Neural cell (in vitro differentiated cells): ENCODE data around the gene RGS9. TPM values are rescaled to one million over a fixed set of nuclear protein-coding genes. Genes with fewer than 3 reads are reported as not detected.

Source experiments
- H2AFZ ChIP-seq: fragments of 200-600, 300-800 bp; sonication (generic), shearing (Covaris generic); 2 replicates; pipeline ENCODE4 v1.6.0; 2014; ENCODE audit warnings: low read depth, mild to moderate bottlenecking, antibody characterized with exemption, low read length, moderate library complexity
- H3F3A ChIP-seq: fragments of 200-600 bp; shearing (Covaris generic); 2 replicates; pipeline ENCODE4 v1.6.1; 2016; ENCODE audit warnings: mild to moderate bottlenecking, moderate library complexity, mixed read lengths, antibody characterized with exemption, low read length; ENCODE audit not compliant: insufficient read depth, poor library complexity, severe bottlenecking
- H3K27ac ChIP-seq: fragments of 200-600, 300-800 bp; sonication (generic), shearing (Covaris generic); 2 replicates; pipeline ENCODE4 v1.5.1; 2014; ENCODE audit warnings: mild to moderate bottlenecking, low read length, moderate library complexity
- H3K27me3 ChIP-seq: fragments of 300-800, 200-600 bp; sonication (generic), shearing (Covaris generic); 2 replicates; pipeline ENCODE4 v1.6.0; 2014; ENCODE audit warnings: mild to moderate bottlenecking, low read depth, low read length, moderate library complexity; ENCODE audit not compliant: insufficient read depth
- H3K36me3 ChIP-seq: fragments of 300-800, 200-600 bp; sonication (generic), shearing (Covaris generic); 2 replicates; pipeline ENCODE4 v1.5.1; 2014; ENCODE audit warnings: mild to moderate bottlenecking, antibody characterized with exemption, low read length, moderate library complexity; ENCODE audit not compliant: insufficient read depth
- H3K4me2 ChIP-seq: fragments of 300-800, 200-600 bp; sonication (generic), shearing (Covaris generic); 2 replicates; pipeline ENCODE4 v1.6.0; 2014; ENCODE audit warnings: mild to moderate bottlenecking, low read length
- H3K4me3 ChIP-seq: fragments of 300-800, 200-600 bp; sonication (generic), shearing (Covaris generic); 2 replicates; pipeline ENCODE4 v1.5.1; 2014; ENCODE audit warnings: mild to moderate bottlenecking, low read length, moderate library complexity
- H3K79me2 ChIP-seq: fragments of 200-600 bp; shearing (Covaris generic); replicated peaks from 2 replicates; pipeline ENCODE4 v1.6.0; 2014; ENCODE audit warnings: mild to moderate bottlenecking, low read length, moderate library complexity; ENCODE audit not compliant: insufficient read depth
- H3K9ac ChIP-seq: fragments of 300-800, 200-600 bp; sonication (generic), shearing (Covaris generic); 2 replicates; pipeline ENCODE4 v1.6.1; 2016; ENCODE audit warnings: mild to moderate bottlenecking, low read length, mixed read lengths
- H3K9me2 ChIP-seq: fragments of 200-600 bp; shearing (Covaris generic); 2 replicates; pipeline ENCODE4 v1.6.1; 2016; ENCODE audit warnings: mild to moderate bottlenecking, low read length, mixed read lengths; ENCODE audit not compliant: insufficient read depth
- H3K9me3 ChIP-seq: fragments of 200-600, 300-800 bp; sonication (generic), shearing (Covaris generic); 2 replicates; pipeline ENCODE4 v1.6.1; 2016; ENCODE audit warnings: mild to moderate bottlenecking, mixed run types, low read length, moderate library complexity, mixed read lengths
- H4K20me1 ChIP-seq: fragments of 200-600 bp; shearing (Covaris generic); 2 replicates; pipeline ENCODE4 v1.6.1; 2016; ENCODE audit warnings: mild to moderate bottlenecking, mixed run types; ENCODE audit not compliant: insufficient read depth
- EP300 ChIP-seq: fragments of 450-650 bp; conservative IDR thresholded peaks from 2 replicates; pipeline ENCODE4 v1.6.1; 2014; ENCODE audit warnings: antibody characterized with exemption, mild to moderate bottlenecking, moderate library complexity; ENCODE audit not compliant: poor library complexity, severe bottlenecking
- EZH2 ChIP-seq: fragments of 200-600, 300-800 bp; shearing (Covaris generic), sonication (generic); IDR thresholded peaks from 2 replicates; pipeline ENCODE4 v1.6.1; 2014; ENCODE audit warnings: antibody characterized with exemption, low read length, borderline replicate concordance, mild to moderate bottlenecking; ENCODE audit not compliant: insufficient read depth, poor library complexity, severe bottlenecking
- MXI1 ChIP-seq: fragments of 450-650 bp; conservative IDR thresholded peaks from 2 replicates; pipeline ENCODE4 v1.6.1; 2014; ENCODE audit warnings: antibody characterized with exemption, mild to moderate bottlenecking; ENCODE audit not compliant: poor library complexity, severe bottlenecking
- POLR2AphosphoS5 ChIP-seq: IDR thresholded peaks from 2 replicates; pipeline ENCODE4 v1.6.1; 2012
- RAD21 ChIP-seq: fragments of 450-650 bp; conservative IDR thresholded peaks from 2 replicates; pipeline ENCODE4 v1.6.1; 2014; ENCODE audit warnings: antibody characterized with exemption, mild to moderate bottlenecking, moderate library complexity
- SMC3 ChIP-seq: fragments of 450-650 bp; conservative IDR thresholded peaks from 2 replicates; pipeline ENCODE4 v1.6.1; 2014; ENCODE audit warnings: antibody characterized with exemption, mild to moderate bottlenecking, moderate library complexity; ENCODE audit not compliant: poor library complexity
- TAF1 ChIP-seq: IDR thresholded peaks from 2 replicates; pipeline ENCODE4 v1.6.1; 2012; ENCODE audit warnings: low read depth
- polyA plus RNA-seq: library from polyadenylated mRNA; depleted of rRNA; stranded (reverse); fragments of >200 nt; gene quantifications from 2 replicates; pipeline ENCODE4 v1.2.3, GENCODE V29; 2014
- TF ChIP-seq, protein P1 (sequence below): fragments of 450-650 bp; IDR thresholded peaks from 2 replicates; pipeline ENCODE4 v1.5.1; 2014; ENCODE audit warnings: antibody characterized with exemption, mild to moderate bottlenecking, moderate library complexity; ENCODE audit not compliant: poor library complexity, severe bottlenecking
- TF ChIP-seq, protein P2 (sequence below): IDR thresholded peaks from 2 replicates; pipeline ENCODE4 v1.6.1; 2012; ENCODE audit warnings: borderline replicate concordance

The RGS9 gene
- polyA plus RNA-seq, 1 donor from 2014 or later, result 6.8 TPM

DNA sequence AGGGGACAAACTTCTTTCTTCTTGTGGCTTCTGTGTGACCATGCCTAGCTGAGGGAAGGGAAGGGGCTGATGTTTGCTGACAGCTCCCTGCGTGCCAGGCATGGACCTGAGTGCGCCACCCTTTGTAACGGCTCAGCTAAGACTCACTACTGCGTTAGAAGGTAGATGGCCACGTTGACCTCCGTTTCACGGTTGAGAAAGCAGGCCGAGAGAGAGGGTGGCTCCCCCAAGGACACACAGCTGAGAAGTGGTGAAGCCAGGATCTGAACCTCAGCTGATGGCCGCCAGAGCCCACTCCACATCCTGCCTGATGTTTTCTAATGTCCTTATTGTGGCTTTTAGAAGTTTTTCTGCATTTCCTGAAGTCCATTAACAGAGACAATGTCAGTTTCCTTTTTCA, 45.1 kb downstream of the RGS9 start:
- Histone ChIP-seq H3K36me3 (no peaks in the 10 kb centered on the region), H4K20me1 (no peaks in the 10 kb centered on the region), H3K9me2 (no peaks in the 10 kb centered on the region), H3K9ac (no peak overlapping the region), H2AFZ (no peak overlapping the region), H3K9me3 (no peaks in the 10 kb centered on the region), H3K27me3 (no peaks in the 10 kb centered on the region), H3K27ac (no peak overlapping the region), H3K4me2 (no peak overlapping the region), H3F3A (no peaks in the 10 kb centered on the region), H3K4me3 (no peak overlapping the region), H3K79me2 (no peaks in the 10 kb centered on the region)
- TF ChIP-seq, protein P1, sequence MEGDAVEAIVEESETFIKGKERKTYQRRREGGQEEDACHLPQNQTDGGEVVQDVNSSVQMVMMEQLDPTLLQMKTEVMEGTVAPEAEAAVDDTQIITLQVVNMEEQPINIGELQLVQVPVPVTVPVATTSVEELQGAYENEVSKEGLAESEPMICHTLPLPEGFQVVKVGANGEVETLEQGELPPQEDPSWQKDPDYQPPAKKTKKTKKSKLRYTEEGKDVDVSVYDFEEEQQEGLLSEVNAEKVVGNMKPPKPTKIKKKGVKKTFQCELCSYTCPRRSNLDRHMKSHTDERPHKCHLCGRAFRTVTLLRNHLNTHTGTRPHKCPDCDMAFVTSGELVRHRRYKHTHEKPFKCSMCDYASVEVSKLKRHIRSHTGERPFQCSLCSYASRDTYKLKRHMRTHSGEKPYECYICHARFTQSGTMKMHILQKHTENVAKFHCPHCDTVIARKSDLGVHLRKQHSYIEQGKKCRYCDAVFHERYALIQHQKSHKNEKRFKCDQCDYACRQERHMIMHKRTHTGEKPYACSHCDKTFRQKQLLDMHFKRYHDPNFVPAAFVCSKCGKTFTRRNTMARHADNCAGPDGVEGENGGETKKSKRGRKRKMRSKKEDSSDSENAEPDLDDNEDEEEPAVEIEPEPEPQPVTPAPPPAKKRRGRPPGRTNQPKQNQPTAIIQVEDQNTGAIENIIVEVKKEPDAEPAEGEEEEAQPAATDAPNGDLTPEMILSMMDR, result no peak
- TF ChIP-seq MXI1, result no peak
- TF ChIP-seq EP300, result no peak
- TF ChIP-seq, protein P2, sequence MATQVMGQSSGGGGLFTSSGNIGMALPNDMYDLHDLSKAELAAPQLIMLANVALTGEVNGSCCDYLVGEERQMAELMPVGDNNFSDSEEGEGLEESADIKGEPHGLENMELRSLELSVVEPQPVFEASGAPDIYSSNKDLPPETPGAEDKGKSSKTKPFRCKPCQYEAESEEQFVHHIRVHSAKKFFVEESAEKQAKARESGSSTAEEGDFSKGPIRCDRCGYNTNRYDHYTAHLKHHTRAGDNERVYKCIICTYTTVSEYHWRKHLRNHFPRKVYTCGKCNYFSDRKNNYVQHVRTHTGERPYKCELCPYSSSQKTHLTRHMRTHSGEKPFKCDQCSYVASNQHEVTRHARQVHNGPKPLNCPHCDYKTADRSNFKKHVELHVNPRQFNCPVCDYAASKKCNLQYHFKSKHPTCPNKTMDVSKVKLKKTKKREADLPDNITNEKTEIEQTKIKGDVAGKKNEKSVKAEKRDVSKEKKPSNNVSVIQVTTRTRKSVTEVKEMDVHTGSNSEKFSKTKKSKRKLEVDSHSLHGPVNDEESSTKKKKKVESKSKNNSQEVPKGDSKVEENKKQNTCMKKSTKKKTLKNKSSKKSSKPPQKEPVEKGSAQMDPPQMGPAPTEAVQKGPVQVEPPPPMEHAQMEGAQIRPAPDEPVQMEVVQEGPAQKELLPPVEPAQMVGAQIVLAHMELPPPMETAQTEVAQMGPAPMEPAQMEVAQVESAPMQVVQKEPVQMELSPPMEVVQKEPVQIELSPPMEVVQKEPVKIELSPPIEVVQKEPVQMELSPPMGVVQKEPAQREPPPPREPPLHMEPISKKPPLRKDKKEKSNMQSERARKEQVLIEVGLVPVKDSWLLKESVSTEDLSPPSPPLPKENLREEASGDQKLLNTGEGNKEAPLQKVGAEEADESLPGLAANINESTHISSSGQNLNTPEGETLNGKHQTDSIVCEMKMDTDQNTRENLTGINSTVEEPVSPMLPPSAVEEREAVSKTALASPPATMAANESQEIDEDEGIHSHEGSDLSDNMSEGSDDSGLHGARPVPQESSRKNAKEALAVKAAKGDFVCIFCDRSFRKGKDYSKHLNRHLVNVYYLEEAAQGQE, result no peak

DNA sequence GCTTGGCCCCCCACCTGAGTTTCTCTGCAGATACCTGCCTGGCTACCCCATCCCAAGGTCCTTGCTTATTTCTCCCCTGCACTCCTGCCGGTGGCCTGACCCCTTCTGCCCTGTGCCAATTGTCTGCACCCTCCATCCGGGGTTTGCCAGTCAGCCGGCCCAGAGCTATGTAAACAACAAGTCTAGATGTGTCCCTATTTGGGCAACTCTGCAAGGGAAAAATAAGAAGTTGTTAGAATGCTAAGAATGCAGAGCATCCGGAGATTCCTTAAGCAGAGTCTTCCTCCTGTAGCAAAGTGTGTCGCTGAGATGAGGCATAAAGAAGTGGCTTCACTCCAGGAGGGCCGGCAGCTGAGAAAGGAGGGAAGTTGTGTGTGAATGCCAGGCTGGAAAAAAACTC, 46.6 kb downstream of the RGS9 start:
- H3K27ac ChIP-seq, result no peak overlapping the region
- no peak overlapping the region for H3K4me2 ChIP-seq
- no peaks in the 10 kb centered on the region for H3K36me3 ChIP-seq
- no peak overlapping the region for H2AFZ ChIP-seq
- no peak overlapping the region for H3K9ac ChIP-seq
- TF ChIP-seq SMC3 (no peak), POLR2AphosphoS5 (no peak), RAD21 (no peak), EP300 (no peak), EZH2 (no peak), TAF1 (no peak), MXI1 (no peak)
- TF ChIP-seq, protein P2, result no peak
- TF ChIP-seq, protein P1, result no peak
- H4K20me1 ChIP-seq, result no peaks in the 10 kb centered on the region
- no peaks in the 10 kb centered on the region for H3K9me2 ChIP-seq
- H3K9me3 ChIP-seq, result no peaks in the 10 kb centered on the region
- no peak overlapping the region for H3K4me3 ChIP-seq
- H3F3A ChIP-seq, result no peaks in the 10 kb centered on the region
- H3K79me2 ChIP-seq, result no peaks in the 10 kb centered on the region
- H3K27me3 ChIP-seq, result no peaks in the 10 kb centered on the region
